ENCODE data around the gene RGL3. TPM values are rescaled to one million over a fixed set of nuclear protein-coding genes. Genes with fewer than 3 reads are reported as not detected.

The RGL3 gene
- total and polyA plus RNA-seq, 2 of the 4 experiments (the other 2 are of a cell fraction), result 0.18 to 0.62 TPM

DNA sequence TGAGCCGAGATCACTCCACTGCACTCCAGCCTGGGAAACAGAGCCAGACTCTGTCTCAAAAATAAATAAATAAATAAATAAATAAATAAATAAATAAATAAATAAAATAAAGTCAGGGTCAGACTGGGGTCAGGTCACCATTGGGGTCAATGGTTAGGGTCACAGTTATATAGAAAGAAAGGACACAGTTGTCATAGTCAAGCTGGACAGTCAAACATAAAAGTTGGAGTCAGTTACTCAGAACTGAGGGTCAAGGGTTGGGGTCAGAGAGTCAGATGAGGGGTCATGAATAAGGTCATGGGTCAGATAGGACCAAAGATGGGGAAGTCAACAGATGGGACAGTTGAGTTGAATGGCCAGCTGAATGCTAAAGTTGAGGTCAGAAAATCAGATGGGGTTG lies 18.3 kb downstream of the RGL3 start:
- Histone ChIP-seq H3K18ac (ENCODE audit: low read depth, low read length) (no peak overlapping the region), H3K79me1 (ENCODE audit: low read depth in 1 of 2, low read length in 2 of 2) (no peaks in the 10 kb centered on the region), H4K5ac (ENCODE audit: low read depth, low read length) (no peak overlapping the region), H3K9me1 (ENCODE audit: insufficient read depth, low read length) (no peaks in the 10 kb centered on the region), H4K91ac (ENCODE audit: insufficient read depth, low read depth, low read length) (no peak overlapping the region), H3K9ac (ENCODE audit: low read depth, low read length) (no peak overlapping the region), H2AFZ (replicated peaks; ENCODE audit: low read length, poor library complexity) (no peak overlapping the region), H3K23ac (ENCODE audit: low read depth, low read length) (no peak overlapping the region), H3K14ac (replicated peaks; ENCODE audit: low read depth, low read length) (no peak overlapping the region), H3K4me1 (ENCODE audit: control insufficient read depth, insufficient read depth, low read length) (no peaks in the 10 kb centered on the region), H2AK9ac (replicated peaks; ENCODE audit: low read depth, low read length, poor library complexity) (no peak overlapping the region), H3K27me3 (ENCODE audit: control insufficient read depth, insufficient read depth, low read length) (no peaks in the 10 kb centered on the region), H4K8ac (ENCODE audit: low read depth in 2 of 2, low read length in 2 of 2) (no peak overlapping the region), H3K27ac (ENCODE audit: insufficient read depth, low read length) (no peak overlapping the region), H3K4me2 (ENCODE audit: low read depth, low read length) (no peak overlapping the region), H3K4ac (ENCODE audit: low read depth, low read length) (no peak overlapping the region), H4K20me1 (ENCODE audit: insufficient read depth, low read length) (no peaks in the 10 kb centered on the region), H3K9me3 (ENCODE audit: control insufficient read depth, insufficient read depth, low read length) (no peaks in the 10 kb centered on the region), H2AK5ac (ENCODE audit: low read depth, low read length) (no peak overlapping the region), H3K56ac (ENCODE audit: extremely low read depth, insufficient read depth, low read length) (no peak overlapping the region), H2BK120ac (ENCODE audit: low read depth, low read length) (no peak overlapping the region), H2BK15ac (ENCODE audit: low read depth, low read length) (no peak overlapping the region), H3K36me3 (ENCODE audit: control insufficient read depth, insufficient read depth, low read length) (no peaks in the 10 kb centered on the region), H2BK5ac (ENCODE audit: low read depth, low read length, poor library complexity, severe bottlenecking) (no peak overlapping the region), H2BK20ac (ENCODE audit: low read depth, low read length) (no peak overlapping the region), H3K4me3 (ENCODE audit: insufficient read depth, low read depth, low read length) (no peak overlapping the region)
- dilution Hi-C loops (cut with HindIII; ENCODE audit: low sequenced_read_pairs, unreplicated experiment), result no loop called here
- intact Hi-C loops (cut with micrococcal nuclease), result no loop called here
- POLR2A ChIA-PET (ENCODE audit: unreplicated experiment), result no interaction called here
- DNase-seq (no peak), ATAC-seq (ENCODE audit: low read depth) (no peak)
- BruUV-seq (replicated peaks), result no TSS peak
- WGBS, 2 experiments (ENCODE audit: extremely low coverage in 2 of 2, insufficient read length in 1 of 2), result no CpG with 5 or more reads among the region's 1 CpG
- CTCF ChIA-PET, result no interaction called here
- TF ChIP-seq FOS (IDR thresholded peaks at IDR 0.05; ENCODE audit: low read depth, low read length), result no peak
- TF ChIP-seq, protein P1, sequence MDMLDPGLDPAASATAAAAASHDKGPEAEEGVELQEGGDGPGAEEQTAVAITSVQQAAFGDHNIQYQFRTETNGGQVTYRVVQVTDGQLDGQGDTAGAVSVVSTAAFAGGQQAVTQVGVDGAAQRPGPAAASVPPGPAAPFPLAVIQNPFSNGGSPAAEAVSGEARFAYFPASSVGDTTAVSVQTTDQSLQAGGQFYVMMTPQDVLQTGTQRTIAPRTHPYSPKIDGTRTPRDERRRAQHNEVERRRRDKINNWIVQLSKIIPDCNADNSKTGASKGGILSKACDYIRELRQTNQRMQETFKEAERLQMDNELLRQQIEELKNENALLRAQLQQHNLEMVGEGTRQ (IDR thresholded peaks at IDR 0.05; ENCODE audit: low read depth, low read length), result no peak
- TF ChIP-seq, protein P2, sequence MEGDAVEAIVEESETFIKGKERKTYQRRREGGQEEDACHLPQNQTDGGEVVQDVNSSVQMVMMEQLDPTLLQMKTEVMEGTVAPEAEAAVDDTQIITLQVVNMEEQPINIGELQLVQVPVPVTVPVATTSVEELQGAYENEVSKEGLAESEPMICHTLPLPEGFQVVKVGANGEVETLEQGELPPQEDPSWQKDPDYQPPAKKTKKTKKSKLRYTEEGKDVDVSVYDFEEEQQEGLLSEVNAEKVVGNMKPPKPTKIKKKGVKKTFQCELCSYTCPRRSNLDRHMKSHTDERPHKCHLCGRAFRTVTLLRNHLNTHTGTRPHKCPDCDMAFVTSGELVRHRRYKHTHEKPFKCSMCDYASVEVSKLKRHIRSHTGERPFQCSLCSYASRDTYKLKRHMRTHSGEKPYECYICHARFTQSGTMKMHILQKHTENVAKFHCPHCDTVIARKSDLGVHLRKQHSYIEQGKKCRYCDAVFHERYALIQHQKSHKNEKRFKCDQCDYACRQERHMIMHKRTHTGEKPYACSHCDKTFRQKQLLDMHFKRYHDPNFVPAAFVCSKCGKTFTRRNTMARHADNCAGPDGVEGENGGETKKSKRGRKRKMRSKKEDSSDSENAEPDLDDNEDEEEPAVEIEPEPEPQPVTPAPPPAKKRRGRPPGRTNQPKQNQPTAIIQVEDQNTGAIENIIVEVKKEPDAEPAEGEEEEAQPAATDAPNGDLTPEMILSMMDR (conservative IDR thresholded peaks at IDR 0.05; ENCODE audit: low read depth, low read length), result no peak
- TF ChIP-seq SMC3 (IDR thresholded peaks at IDR 0.05; ENCODE audit: low read depth, low read length), result no peak
- no peak for TF ChIP-seq CEBPB (IDR thresholded peaks at IDR 0.05; ENCODE audit: low read depth, low read length)
- TF ChIP-seq RCOR1 (IDR thresholded peaks at IDR 0.05; ENCODE audit: insufficient replicate concordance, low read length), result no peak
- no peak for TF ChIP-seq MXI1 (IDR thresholded peaks at IDR 0.05; ENCODE audit: borderline replicate concordance, low read depth, low read length)
- TF ChIP-seq, protein P3, sequence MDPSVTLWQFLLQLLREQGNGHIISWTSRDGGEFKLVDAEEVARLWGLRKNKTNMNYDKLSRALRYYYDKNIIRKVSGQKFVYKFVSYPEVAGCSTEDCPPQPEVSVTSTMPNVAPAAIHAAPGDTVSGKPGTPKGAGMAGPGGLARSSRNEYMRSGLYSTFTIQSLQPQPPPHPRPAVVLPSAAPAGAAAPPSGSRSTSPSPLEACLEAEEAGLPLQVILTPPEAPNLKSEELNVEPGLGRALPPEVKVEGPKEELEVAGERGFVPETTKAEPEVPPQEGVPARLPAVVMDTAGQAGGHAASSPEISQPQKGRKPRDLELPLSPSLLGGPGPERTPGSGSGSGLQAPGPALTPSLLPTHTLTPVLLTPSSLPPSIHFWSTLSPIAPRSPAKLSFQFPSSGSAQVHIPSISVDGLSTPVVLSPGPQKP (IDR thresholded peaks at IDR 0.05; ENCODE audit: borderline replicate concordance, low read depth, low read length), result no peak
- TF ChIP-seq BHLHE40 (IDR thresholded peaks at IDR 0.05; ENCODE audit: low read depth, low read length), result no peak
- in situ Hi-C loops (cut with MboI; ENCODE audit: low sequenced_read_pairs), result no loop called here

All from IMR-90 (cell line).